CD4-positive, alpha-beta memory T cell (primary cell): ENCODE measurements around the gene NR3C1. TPM values are rescaled to one million over a fixed set of nuclear protein-coding genes. Genes with fewer than 3 reads are reported as not detected.

ENCODE experiments used
- CTCF ChIA-PET: fragments of 350-600 bp; sonication (Branson Sonifier 250); formaldehyde crosslinking; loops from one replicate; lab custom pipeline; 2021; ENCODE audit warnings: inconsistent platforms; ENCODE audit not compliant: partially characterized antibody; lab: Charles Lee
- POLR2A ChIA-PET: fragments of 350-600 bp; sonication (Branson Sonifier 250); formaldehyde crosslinking; loops from one replicate; lab custom pipeline; 2021; ENCODE audit not compliant: partially characterized antibody; lab: Charles Lee
- DNase-seq, 5 donors: peaks; one replicate each; pipeline versions ENCODE4 v3.0.0 to v3.0.0-alpha.2; 2020 to 2022; ENCODE audit warnings: mixed read lengths in 1 of 5
- H3K27ac ChIP-seq: one replicate; pipeline ENCODE4 v1.7.0; 2013; ENCODE audit warnings: low read depth, low read length
- H3K27me3 ChIP-seq: 2 replicates; pipeline ENCODE4 v1.7.0; 2013; ENCODE audit warnings: mild to moderate bottlenecking, low read length, moderate library complexity; ENCODE audit not compliant: insufficient read depth
- H3K36me3 ChIP-seq: 2 replicates; pipeline ENCODE4 v1.7.0; 2013; ENCODE audit warnings: mild to moderate bottlenecking, low read length, moderate library complexity; ENCODE audit not compliant: insufficient read depth
- H3K4me1 ChIP-seq: 2 replicates; pipeline ENCODE4 v1.7.0; 2013; ENCODE audit warnings: mild to moderate bottlenecking, low read length, moderate library complexity; ENCODE audit not compliant: insufficient read depth
- H3K4me3 ChIP-seq, 2 donors: one replicate each; pipeline ENCODE4 v1.7.0; 2013; ENCODE audit warnings: low read length in 2 of 2, mild to moderate bottlenecking in 1 of 2
- H3K9me3 ChIP-seq, 2 donors: one replicate each; pipeline ENCODE4 v1.7.0; 2013; ENCODE audit warnings: low read length in 2 of 2, control low read depth in 1 of 2; ENCODE audit not compliant: control insufficient read depth in 1 of 2
- H3K27ac Mint-ChIP-seq, 7 donors: one replicate each; pipeline ENCODE4 v1.8.0; 2020 to 2021; ENCODE audit warnings: mixed read lengths in 7 of 7, mild to moderate bottlenecking in 6 of 7, inconsistent platforms in 3 of 7, moderate library complexity in 3 of 7
- H3K27me3 Mint-ChIP-seq, 2 donors: one replicate each; pipeline ENCODE4 v1.8.0; 2020 to 2021; ENCODE audit warnings: mixed read lengths in 2 of 2
- H3K36me3 Mint-ChIP-seq, 2 donors: one replicate each; pipeline ENCODE4 v1.8.0; 2020 to 2021; ENCODE audit warnings: mixed read lengths in 2 of 2, inconsistent platforms in 1 of 2, mild to moderate bottlenecking in 1 of 2
- H3K4me1 Mint-ChIP-seq, 4 donors: one replicate each; pipeline ENCODE4 v1.8.0; 2020 to 2021; ENCODE audit warnings: mixed read lengths in 4 of 4, mild to moderate bottlenecking in 1 of 4
- H3K4me3 Mint-ChIP-seq, 8 donors: one replicate each; pipeline ENCODE4 v1.8.0; 2020 to 2021; ENCODE audit warnings: mixed read lengths in 8 of 8, mild to moderate bottlenecking in 7 of 8, moderate library complexity in 6 of 8, inconsistent platforms in 3 of 8
- H3K9me3 Mint-ChIP-seq, 8 donors: one replicate each; pipeline ENCODE4 v1.8.0; 2020 to 2021; ENCODE audit warnings: mixed read lengths in 8 of 8, mild to moderate bottlenecking in 5 of 8, inconsistent platforms in 3 of 8, moderate library complexity in 1 of 8
- intact Hi-C: fragments of 100-400 bp; cut with micrococcal nuclease; formaldehyde crosslinking; loops from one replicate; pipeline ENCODE4 v1.15.1; 2023
- polyA plus RNA-seq, 2 donors: library from polyadenylated mRNA; unstranded; fragments of 300-500 nt; fragmentation: Illumina TruSeq; gene quantifications; one replicate each; pipeline ENCODE4 v1.2.3, GENCODE V29; 2021
- total RNA-seq, 2 experiments: library from RNA; stranded (reverse); gene quantifications; one replicate each; pipeline ENCODE4 v1.2.3, GENCODE V29; 2021

The NR3C1 gene
- total and polyA plus RNA-seq, 4 experiments from 2014 or later, result 92.0 to 164 (median 143) TPM

GRCh38 chr5:143297756-143298155 lies 105.7 kb downstream of the NR3C1 start:
- Mint-ChIP-seq H3K9me3 (no peaks in the 10 kb centered on the region), H3K27ac (peak overlapping the region in 3 of 7 donors; percentile 0 to 38 (median 3)), H3K27me3 (no peaks in the 10 kb centered on the region), H3K4me3 (no peak overlapping the region), H3K36me3 (peaks cover 46 to 55% of the 10 kb centered on the region in 2 donors), H3K4me1 (peaks cover 3 to 9% (median 7%) of the 10 kb centered on the region in 4 donors)
- H3K9me3 ChIP-seq, result no peaks in the 10 kb centered on the region
- intact Hi-C loops, result loop anchor here (10.0 kb wide), 1 partner anchor 527 kb away; no protein-coding TSS in a partner anchor
- DNase-seq, result no peak
- no peak overlapping the region for H3K27ac ChIP-seq
- ChIA-PET CTCF (no interaction called here), POLR2A (no interaction called here)
- no peak overlapping the region for H3K4me3 ChIP-seq
- peaks cover 48% of the 10 kb centered on the region for H3K36me3 ChIP-seq
- H3K27me3 ChIP-seq, result no peaks in the 10 kb centered on the region
- H3K4me1 ChIP-seq, result no peaks in the 10 kb centered on the region

- no peak overlapping the region for H3K4me3 ChIP-seq
- CTCF ChIA-PET, result interaction anchor here (0.8 kb wide), 1 partner anchor 401 kb away, joined by 3 read pairs; no protein-coding TSS in a partner anchor
- peaks cover 27% of the 10 kb centered on the region for H3K36me3 ChIP-seq
- Mint-ChIP-seq H3K9me3 (no peaks in the 10 kb centered on the region), H3K4me1 (peaks cover 2 to 18% (median 10%) of the 10 kb centered on the region in 4 donors), H3K27me3 (no peaks in the 10 kb centered on the region), H3K4me3 (no peak overlapping the region), H3K27ac (no peak overlapping the region), H3K36me3 (peaks cover 51 to 63% of the 10 kb centered on the region in 2 donors)
- POLR2A ChIA-PET, result interaction anchor here (1.2 kb wide), 1 partner anchor 114 kb away, joined by 3 read pairs; the partner anchor contains the start of gene NR3C1
- H3K27ac ChIP-seq, result no peak overlapping the region
- H3K4me1 ChIP-seq, result no peaks in the 10 kb centered on the region
- no peaks in the 10 kb centered on the region for H3K27me3 ChIP-seq
- intact Hi-C loops, result loop anchor here (10.0 kb wide), 1 partner anchor 535 kb away; no protein-coding TSS in a partner anchor
- H3K9me3 ChIP-seq, result no peaks in the 10 kb centered on the region
- no peak for DNase-seq
These were observed 113.4 kb downstream of the NR3C1 start for GRCh38 chr5:143290125-143290524.

- DNase-seq, result no peak
- H3K4me3 Mint-ChIP-seq, result no peak overlapping the region
- Histone ChIP-seq H3K4me1 (no peaks in the 10 kb centered on the region), H3K36me3 (peaks cover 3% of the 10 kb centered on the region), H3K9me3 (no peaks in the 10 kb centered on the region), H3K4me3 (no peak overlapping the region), H3K27me3 (no peaks in the 10 kb centered on the region), H3K27ac (no peak overlapping the region)
- peaks cover 68 to 71% of the 10 kb centered on the region in 2 donors for H3K36me3 Mint-ChIP-seq
- ChIA-PET CTCF (no interaction called here), POLR2A (interaction anchor here (0.6 kb wide), 1 partner anchor 141 kb away, joined by 3 read pairs; no protein-coding TSS in a partner anchor)
- H3K9me3 Mint-ChIP-seq, result no peaks in the 10 kb centered on the region
- no peak overlapping the region for H3K27ac Mint-ChIP-seq
- no peaks in the 10 kb centered on the region for H3K27me3 Mint-ChIP-seq
- peaks cover 2 to 13% (median 8%) of the 10 kb centered on the region in 4 donors for H3K4me1 Mint-ChIP-seq
- intact Hi-C loops, result no loop called here
These were observed 119.0 kb downstream of the NR3C1 start for GRCh38 chr5:143284521-143284920.

- peak overlapping the region in 1 of 7 donors; percentile 54 for H3K27ac Mint-ChIP-seq
- no peaks in the 10 kb centered on the region for H3K9me3 ChIP-seq
- H3K4me1 ChIP-seq, result no peaks in the 10 kb centered on the region
- no peaks in the 10 kb centered on the region for H3K27me3 ChIP-seq
- H3K9me3 Mint-ChIP-seq, result no peaks in the 10 kb centered on the region
- H3K27ac ChIP-seq, result no peak overlapping the region
- H3K36me3 ChIP-seq, result peaks cover 6% of the 10 kb centered on the region
- H3K4me3 Mint-ChIP-seq, result no peak overlapping the region
- ChIA-PET POLR2A (interaction anchor here (0.6 kb wide), 1 partner anchor 142 kb away, joined by 3 read pairs; no protein-coding TSS in a partner anchor), CTCF (no interaction called here)
- intact Hi-C loops, result no loop called here
- no peak for DNase-seq
- H3K36me3 Mint-ChIP-seq, result peaks cover 69 to 70% of the 10 kb centered on the region in 2 donors
- no peak overlapping the region for H3K4me3 ChIP-seq
- no peaks in the 10 kb centered on the region for H3K27me3 Mint-ChIP-seq
- peaks cover 2 to 13% (median 8%) of the 10 kb centered on the region in 4 donors for H3K4me1 Mint-ChIP-seq
These were observed 119.5 kb downstream of the NR3C1 start for GRCh38 chr5:143284002-143284401.

GRCh38 chr5:143281226-143281625 lies 122.3 kb downstream of the NR3C1 start:
- no peaks in the 10 kb centered on the region for H3K9me3 ChIP-seq
- ChIA-PET POLR2A (interaction anchor here (1.2 kb wide), 1 partner anchor 123 kb away, joined by 4 read pairs; the partner anchor contains the start of gene NR3C1), CTCF (interaction anchor here (0.6 to 1.0 kb wide), 3 partner anchors 10 to 355 kb away, joined by 3 read pairs; no protein-coding TSS in a partner anchor)
- intact Hi-C loops, result no loop called here
- peaks cover 8% of the 10 kb centered on the region for H3K36me3 ChIP-seq
- H3K36me3 Mint-ChIP-seq, result peaks cover 71% of the 10 kb centered on the region in 2 donors
- H3K27ac ChIP-seq, result no peak overlapping the region
- no peaks in the 10 kb centered on the region for H3K9me3 Mint-ChIP-seq
- no peak overlapping the region for H3K4me3 Mint-ChIP-seq
- no peak for DNase-seq
- H3K4me3 ChIP-seq, result no peak overlapping the region
- H3K27me3 ChIP-seq, result no peaks in the 10 kb centered on the region
- no peaks in the 10 kb centered on the region for H3K27me3 Mint-ChIP-seq
- H3K4me1 ChIP-seq, result no peaks in the 10 kb centered on the region
- peaks cover under 1 to 10% (median 5%) of the 10 kb centered on the region in 4 donors for H3K4me1 Mint-ChIP-seq
- H3K27ac Mint-ChIP-seq, result peak overlapping the region in 1 of 7 donors; percentile 29

- ChIA-PET CTCF (no interaction called here), POLR2A (interaction anchor here (1.1 kb wide), 1 partner anchor 155 kb away, joined by 3 read pairs; no protein-coding TSS in a partner anchor)
- DNase-seq, result no peak
- no peaks in the 10 kb centered on the region for H3K4me1 ChIP-seq
- no peak overlapping the region for H3K4me3 ChIP-seq
- no peaks in the 10 kb centered on the region for H3K9me3 Mint-ChIP-seq
- no peaks in the 10 kb centered on the region for H3K27me3 Mint-ChIP-seq
- no peak overlapping the region for H3K27ac ChIP-seq
- H3K27ac Mint-ChIP-seq, result peak overlapping the region in 1 of 7 donors; percentile 73
- intact Hi-C loops, result no loop called here
- H3K4me1 Mint-ChIP-seq, result peaks cover 2 to 9% (median 6%) of the 10 kb centered on the region in 4 donors
- no peaks in the 10 kb centered on the region for H3K27me3 ChIP-seq
- H3K9me3 ChIP-seq, result no peaks in the 10 kb centered on the region
- H3K4me3 Mint-ChIP-seq, result no peak overlapping the region
- peaks cover 72 to 73% of the 10 kb centered on the region in 2 donors for H3K36me3 Mint-ChIP-seq
- peaks cover 8% of the 10 kb centered on the region for H3K36me3 ChIP-seq
These were observed 123.8 kb downstream of the NR3C1 start for GRCh38 chr5:143279698-143280097.

- H3K27me3 Mint-ChIP-seq, result no peaks in the 10 kb centered on the region
- H3K4me3 Mint-ChIP-seq, result no peak overlapping the region
- H3K9me3 Mint-ChIP-seq, result no peaks in the 10 kb centered on the region
- POLR2A ChIA-PET, result no interaction called here
- peaks cover 0 to 8% (median 3%) of the 10 kb centered on the region in 4 donors for H3K4me1 Mint-ChIP-seq
- no peak overlapping the region for H3K27ac Mint-ChIP-seq
- H3K27ac ChIP-seq, result no peak overlapping the region
- CTCF ChIA-PET, result interaction anchor here (0.6 kb wide), 1 partner anchor 21 kb away, joined by 3 read pairs; no protein-coding TSS in a partner anchor
- intact Hi-C loops, result no loop called here
- peaks cover 52 to 55% of the 10 kb centered on the region in 2 donors for H3K36me3 Mint-ChIP-seq
- no peaks in the 10 kb centered on the region for H3K27me3 ChIP-seq
- H3K36me3 ChIP-seq, result peaks cover 8% of the 10 kb centered on the region
- no peak for DNase-seq
- H3K4me1 ChIP-seq, result no peaks in the 10 kb centered on the region
- no peaks in the 10 kb centered on the region for H3K9me3 ChIP-seq
- H3K4me3 ChIP-seq, result no peak overlapping the region
These were observed 126.0 kb downstream of the NR3C1 start for GRCh38 chr5:143277536-143277935.
